ENCODE measurements around the gene CACNB2.

Gene CACNB2

GRCh38 chr10:18514537-18514936 is 374.3 kb downstream of the CACNB2 start:
- no peak for DNase-seq (ENCODE audit: low read depth)

GRCh38 chr10:18516851-18517250 is 376.6 kb downstream of the CACNB2 start:
- DNase-seq (ENCODE audit: low read depth) = no peak

- DNase-seq (ENCODE audit: low read depth) = no peak
Measured at GRCh38 chr10:18523025-18523424, 382.8 kb downstream of the CACNB2 start.

- DNase-seq (ENCODE audit: low read depth) = no peak
Measured at GRCh38 chr10:18523858-18524257, 383.6 kb downstream of the CACNB2 start.

- DNase-seq (ENCODE audit: low read depth) = no peak
Measured at GRCh38 chr10:18527687-18528086, 387.5 kb downstream of the CACNB2 start.

GRCh38 chr10:18528292-18528691 is 388.1 kb downstream of the CACNB2 start:
- no peak for DNase-seq (ENCODE audit: low read depth)

- DNase-seq (ENCODE audit: low read depth) = no peak
Measured at GRCh38 chr10:18532881-18533535, 392.8 kb downstream of the CACNB2 start.

- no peak for DNase-seq (ENCODE audit: low read depth)
Measured at GRCh38 chr10:18533896-18534295, 393.7 kb downstream of the CACNB2 start.

- no peak for DNase-seq (ENCODE audit: low read depth)
Measured at GRCh38 chr10:18539335-18539734, 399.1 kb downstream of the CACNB2 start.

- DNase-seq (ENCODE audit: low read depth) = no peak
Measured at GRCh38 chr10:18540195-18540594, 400.0 kb downstream of the CACNB2 start.

- no peak for DNase-seq (ENCODE audit: low read depth)
Measured at GRCh38 chr10:18542832-18543231, 402.6 kb downstream of the CACNB2 start.

GRCh38 chr10:18545621-18546305 is 405.5 kb downstream of the CACNB2 start:
- no peak for DNase-seq (ENCODE audit: low read depth)

- DNase-seq (ENCODE audit: low read depth) = no peak
Measured at GRCh38 chr10:18549105-18549504, 408.9 kb downstream of the CACNB2 start.

GRCh38 chr10:18551473-18551872 is 411.2 kb downstream of the CACNB2 start:
- no peak for DNase-seq (ENCODE audit: low read depth)

GRCh38 chr10:18554479-18554878 is 414.3 kb downstream of the CACNB2 start:
- no peak for DNase-seq (ENCODE audit: low read depth)

GRCh38 chr10:18556522-18557147 is 416.4 kb downstream of the CACNB2 start:
- DNase-seq (ENCODE audit: low read depth) = no peak

- no peak for DNase-seq (ENCODE audit: low read depth)
Measured at GRCh38 chr10:18557960-18558359, 417.7 kb downstream of the CACNB2 start.

- no peak for DNase-seq (ENCODE audit: low read depth)
Measured at GRCh38 chr10:18561861-18562551, 421.8 kb downstream of the CACNB2 start.

- no peak for DNase-seq (ENCODE audit: low read depth)
Measured at GRCh38 chr10:18563003-18563726, 422.9 kb downstream of the CACNB2 start.

GRCh38 chr10:18565006-18565405 is 424.8 kb downstream of the CACNB2 start:
- DNase-seq (ENCODE audit: low read depth) = no peak

- DNase-seq (ENCODE audit: low read depth) = no peak
Measured at GRCh38 chr10:18566177-18566576, 426.0 kb downstream of the CACNB2 start.

- DNase-seq (ENCODE audit: low read depth) = no peak
Measured at GRCh38 chr10:18567343-18567856, 427.2 kb downstream of the CACNB2 start.

All from stimulated activated CD4-positive, alpha-beta T cell treated with anti-CD3 and anti-CD28 coated beads, Interleukin-2, amount 100 ng/mL, for 4 hours (primary cell).